ENCODE measurements around the gene CCDC69.
"Not testable (repeated sequence)": the region's sequence is repeated elsewhere in the genome, so short reads cannot be mapped to it uniquely, and the experiment has no call there.

CCDC69 gene

GRCh38 chr5:151186052-151186451 is 37.8 kb downstream of the CCDC69 start:
- no peak for DNase-seq

GRCh38 chr5:151184316-151185042 is 39.4 kb downstream of the CCDC69 start:
- DNase-seq, result no peak

- no peak for DNase-seq
Measured at GRCh38 chr5:151183456-151184245, 40.2 kb downstream of the CCDC69 start.

- DNase-seq, result no peak
Measured at GRCh38 chr5:151182976-151183375, 40.9 kb downstream of the CCDC69 start.

- DNase-seq, result no peak
Measured at GRCh38 chr5:151182524-151182900, 41.4 kb downstream of the CCDC69 start.

GRCh38 chr5:151181818-151182523 is 41.9 kb downstream of the CCDC69 start:
- no peak for DNase-seq

GRCh38 chr5:151180291-151180690 is 43.6 kb downstream of the CCDC69 start:
- DNase-seq, result no peak

- DNase-seq, result no peak
Measured at GRCh38 chr5:151179489-151179840, 44.4 kb downstream of the CCDC69 start.

- DNase-seq, result no peak
Measured at GRCh38 chr5:151178777-151179488, 45.0 kb downstream of the CCDC69 start.

GRCh38 chr5:151178372-151178771 is 45.5 kb downstream of the CCDC69 start:
- DNase-seq, result no peak

- not testable (repeated sequence) for DNase-seq
Measured at GRCh38 chr5:151176268-151176667, 47.6 kb downstream of the CCDC69 start.

- no peak for DNase-seq
Measured at GRCh38 chr5:151174612-151175101, 49.2 kb downstream of the CCDC69 start.

GRCh38 chr5:151173711-151174611 is 49.9 kb downstream of the CCDC69 start:
- no peak for DNase-seq

GRCh38 chr5:151171529-151171928 is 52.4 kb downstream of the CCDC69 start:
- no peak for DNase-seq

- DNase-seq, result no peak
Measured at GRCh38 chr5:151168602-151169344, 55.1 kb downstream of the CCDC69 start.

- no peak for DNase-seq
Measured at GRCh38 chr5:151167022-151167421, 56.9 kb downstream of the CCDC69 start.

GRCh38 chr5:151164687-151165392 is 59.1 kb downstream of the CCDC69 start:
- peak; percentile 86 for DNase-seq

- no peak for DNase-seq
Measured at GRCh38 chr5:151162776-151163175, 61.1 kb downstream of the CCDC69 start.

GRCh38 chr5:151159649-151160373 is 64.1 kb downstream of the CCDC69 start:
- no peak for DNase-seq

- no peak for DNase-seq
Measured at GRCh38 chr5:151158287-151158661, 65.6 kb downstream of the CCDC69 start.

Measured in stimulated activated CD4-positive, alpha-beta T cell treated with anti-CD3 and anti-CD28 coated beads, Interleukin-4, amount 100 ng/mL, for 24 hours (primary cell).